ENCODE results near the gene NAV2. TPM values are rescaled to one million over a fixed set of nuclear protein-coding genes. Genes with fewer than 3 reads are reported as not detected.
A peak's percentile ranks its signal among the peaks of the same experiment; 100 is the strongest.

The NAV2 gene
- total RNA-seq, 4 donors from 2014 or later = 19.2 to 34.7 (median 25.8) TPM

DNA sequence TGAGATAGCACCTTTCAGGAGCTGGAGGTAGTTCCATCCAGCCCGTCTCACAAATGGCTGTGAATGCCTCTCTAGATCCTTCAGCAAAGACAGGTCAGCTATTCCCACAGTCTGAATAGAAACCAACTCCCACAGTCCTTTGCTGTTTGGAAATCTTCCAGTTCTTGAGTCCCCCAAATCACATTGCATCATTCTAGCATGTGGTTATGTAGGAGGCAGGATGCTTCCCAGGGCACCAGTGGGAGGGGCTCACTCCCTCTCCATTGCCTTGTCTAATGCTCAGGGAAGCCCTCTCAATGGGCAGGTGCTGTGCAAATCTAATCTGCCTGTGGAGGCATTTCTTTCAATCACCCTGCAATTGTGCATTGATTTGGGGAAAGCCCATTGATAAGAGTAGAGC, 14.6 kb downstream of the NAV2 start:
- Histone ChIP-seq H3K4me1 (peaks cover 0 to 90% (median 38%) of the 10 kb centered on the region in 4 donors), H3K4me3 (no peak overlapping the region), H3K27ac (peak overlapping the region in 3 of 4 donors; percentile 35 to 88 (median 84)), H3K36me3 (no peaks in the 10 kb centered on the region), H3K27me3 (no peaks in the 10 kb centered on the region), H3K9me3 (no peaks in the 10 kb centered on the region)
- 33 to 60% methylated on average over 1 of the region's 1 CpG for WGBS, 2 donors
- TF ChIP-seq EP300 (IDR thresholded peaks at IDR 0.05) = peak; percentile 11 to 97
- TF ChIP-seq, protein P1, sequence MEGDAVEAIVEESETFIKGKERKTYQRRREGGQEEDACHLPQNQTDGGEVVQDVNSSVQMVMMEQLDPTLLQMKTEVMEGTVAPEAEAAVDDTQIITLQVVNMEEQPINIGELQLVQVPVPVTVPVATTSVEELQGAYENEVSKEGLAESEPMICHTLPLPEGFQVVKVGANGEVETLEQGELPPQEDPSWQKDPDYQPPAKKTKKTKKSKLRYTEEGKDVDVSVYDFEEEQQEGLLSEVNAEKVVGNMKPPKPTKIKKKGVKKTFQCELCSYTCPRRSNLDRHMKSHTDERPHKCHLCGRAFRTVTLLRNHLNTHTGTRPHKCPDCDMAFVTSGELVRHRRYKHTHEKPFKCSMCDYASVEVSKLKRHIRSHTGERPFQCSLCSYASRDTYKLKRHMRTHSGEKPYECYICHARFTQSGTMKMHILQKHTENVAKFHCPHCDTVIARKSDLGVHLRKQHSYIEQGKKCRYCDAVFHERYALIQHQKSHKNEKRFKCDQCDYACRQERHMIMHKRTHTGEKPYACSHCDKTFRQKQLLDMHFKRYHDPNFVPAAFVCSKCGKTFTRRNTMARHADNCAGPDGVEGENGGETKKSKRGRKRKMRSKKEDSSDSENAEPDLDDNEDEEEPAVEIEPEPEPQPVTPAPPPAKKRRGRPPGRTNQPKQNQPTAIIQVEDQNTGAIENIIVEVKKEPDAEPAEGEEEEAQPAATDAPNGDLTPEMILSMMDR (IDR thresholded peaks at IDR 0.05) = no peak
- no peak for TF ChIP-seq POLR2A (IDR thresholded peaks at IDR 0.05)
- no peak for DNase-seq (ENCODE audit: low spot score in 2 of 2)

DNA sequence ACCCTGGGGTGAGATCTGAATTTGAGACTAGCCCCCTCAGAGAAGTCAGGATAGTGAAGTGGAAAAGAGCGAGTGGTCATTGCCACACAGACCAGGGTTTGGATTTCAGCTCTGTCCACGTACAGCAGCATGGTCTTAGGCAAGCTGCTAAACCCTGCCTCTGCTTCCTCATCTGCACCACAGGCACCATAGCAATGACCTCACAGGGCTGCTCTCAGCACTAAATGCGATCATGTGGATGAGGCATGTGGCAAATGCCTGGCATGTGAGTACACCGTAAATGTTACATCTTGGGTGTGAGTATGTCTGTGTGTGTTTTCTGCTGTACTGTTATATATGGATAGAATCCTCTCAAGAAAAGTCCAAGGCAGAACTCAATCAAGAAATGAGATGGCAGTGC, 15.8 kb downstream of the NAV2 start:
- H3K4me1 ChIP-seq = peaks cover 0 to 89% (median 38%) of the 10 kb centered on the region in 4 donors
- H3K27ac ChIP-seq = peak overlapping the region in 2 of 4 donors; percentile 84 to 88
- no peaks in the 10 kb centered on the region for H3K27me3 ChIP-seq
- TF ChIP-seq, protein P1 (IDR thresholded peaks at IDR 0.05) = no peak
- TF ChIP-seq EP300 (IDR thresholded peaks at IDR 0.05) = peak in 1 of 2 donors; percentile 66
- no peaks in the 10 kb centered on the region for H3K9me3 ChIP-seq
- WGBS, 2 donors = 55 to 59% methylated on average over 4 of the region's 4 CpGs
- H3K36me3 ChIP-seq = no peaks in the 10 kb centered on the region
- DNase-seq (ENCODE audit: low spot score in 2 of 2) = no peak
- no peak overlapping the region for H3K4me3 ChIP-seq

DNA sequence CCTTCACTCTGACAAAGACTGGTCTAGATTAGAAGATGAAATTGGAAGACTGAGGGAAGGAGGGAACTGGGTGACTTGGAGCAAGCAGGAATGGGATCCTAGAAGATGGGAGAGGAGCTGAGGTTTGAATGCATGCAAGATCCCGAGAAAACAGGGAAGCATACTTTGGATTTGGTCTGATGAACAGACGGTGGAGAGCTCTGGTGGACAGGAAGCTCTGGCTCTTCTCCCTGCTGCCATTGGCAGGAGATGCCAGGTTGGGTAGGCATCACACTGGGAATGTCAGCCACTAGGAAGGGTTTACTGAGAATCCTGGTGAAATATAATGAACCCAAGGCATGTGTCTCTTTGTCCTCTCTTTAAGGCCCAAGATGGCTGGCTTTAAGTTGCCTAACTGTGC, 16.5 kb downstream of the NAV2 start:
- Histone ChIP-seq H3K27ac (peak overlapping the region in 2 of 4 donors; percentile 84 to 88), H3K4me1 (peaks cover 0 to 85% (median 34%) of the 10 kb centered on the region in 4 donors)
- no peak for DNase-seq (ENCODE audit: low spot score in 2 of 2)

DNA sequence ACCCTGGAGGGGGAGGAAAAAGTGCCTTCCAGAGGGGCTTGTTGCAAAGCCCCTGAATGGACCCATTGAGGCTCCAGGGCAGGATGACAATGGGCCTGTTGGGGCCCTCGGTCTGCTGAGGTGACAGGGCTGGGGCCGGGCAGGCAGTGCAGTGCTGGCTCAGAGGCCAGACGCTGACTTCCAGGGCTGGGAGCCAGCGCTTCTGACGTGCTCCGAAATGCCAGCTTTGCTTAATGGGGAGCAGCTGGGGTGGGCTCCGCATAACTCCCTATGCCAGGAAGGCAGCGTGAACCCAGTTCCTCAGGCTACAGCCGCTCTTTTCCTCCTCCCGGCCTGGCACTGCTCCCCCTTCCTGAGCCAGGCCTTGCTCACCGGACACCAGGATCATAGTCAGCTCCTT, 17.7 kb downstream of the NAV2 start:
- Histone ChIP-seq H3K27ac (peak overlapping the region; percentile 23 to 88 (median 77)), H3K4me1 (peaks cover 0 to 86% (median 35%) of the 10 kb centered on the region in 4 donors)
- TF ChIP-seq EP300 (IDR thresholded peaks at IDR 0.05) (peak in 1 of 2 donors; percentile 93), POLR2A (IDR thresholded peaks at IDR 0.05) (no peak)
- TF ChIP-seq, protein P1 (IDR thresholded peaks at IDR 0.05) = no peak

More for the DNA sequence above, 16.5 kb downstream of the NAV2 start:
- Histone ChIP-seq H3K4me3 (no peak overlapping the region), H3K27me3 (no peaks in the 10 kb centered on the region), H3K36me3 (no peaks in the 10 kb centered on the region), H3K9me3 (no peaks in the 10 kb centered on the region)
- 82 to 90% methylated on average over 2 of the region's 2 CpGs for WGBS, 2 donors
- no peak for TF ChIP-seq EP300 (IDR thresholded peaks at IDR 0.05)
- TF ChIP-seq, protein P1 (IDR thresholded peaks at IDR 0.05) = no peak
- TF ChIP-seq POLR2A (IDR thresholded peaks at IDR 0.05) = no peak

DNA sequence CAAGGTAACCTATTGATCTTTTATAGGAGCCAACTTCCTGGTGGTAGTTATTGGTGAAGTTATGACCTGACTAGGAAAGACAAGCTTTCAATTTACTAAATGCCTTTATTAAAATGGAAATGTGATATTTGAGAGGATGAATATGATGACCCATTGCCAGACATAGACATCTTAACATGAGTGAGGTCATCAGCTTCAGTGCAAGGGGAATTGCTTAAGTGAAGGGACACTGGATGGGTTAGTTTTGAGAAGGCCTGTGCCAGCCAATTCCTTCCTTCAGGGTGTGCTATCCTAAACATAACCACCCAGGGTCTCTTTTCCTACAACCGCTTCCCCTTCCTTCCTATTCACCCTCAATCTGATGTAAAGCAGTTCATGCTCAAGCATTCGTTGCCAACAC, 21.5 kb downstream of the NAV2 start:
- TF ChIP-seq EP300 (IDR thresholded peaks at IDR 0.05) (no peak), POLR2A (IDR thresholded peaks at IDR 0.05) (no peak)
- TF ChIP-seq, protein P1 (IDR thresholded peaks at IDR 0.05) = no peak
- DNase-seq (ENCODE audit: low spot score in 2 of 2) = no peak
- Histone ChIP-seq H3K4me3 (no peak overlapping the region), H3K36me3 (no peaks in the 10 kb centered on the region), H3K27ac (peak overlapping the region in 2 of 4 donors; percentile 84 to 88), H3K9me3 (no peaks in the 10 kb centered on the region), H3K27me3 (no peaks in the 10 kb centered on the region), H3K4me1 (peaks cover 0 to 82% (median 18%) of the 10 kb centered on the region in 4 donors)
- 88 to 91% methylated on average over 2 of the region's 2 CpGs for WGBS, 2 donors

More for the DNA sequence above, 17.7 kb downstream of the NAV2 start:
- Histone ChIP-seq H3K9me3 (no peaks in the 10 kb centered on the region), H3K36me3 (no peaks in the 10 kb centered on the region), H3K27me3 (no peaks in the 10 kb centered on the region), H3K4me3 (no peak overlapping the region)
- 46 to 55% methylated on average over 3 to 10 of the region's 11 CpGs for WGBS, 2 donors
- no peak for DNase-seq (ENCODE audit: low spot score in 2 of 2)
